ENCODE measurements around the gene IP6K3. TPM values are rescaled to one million over a fixed set of nuclear protein-coding genes. Genes with fewer than 3 reads are reported as not detected.

The IP6K3 gene
- total RNA-seq, 1 experiment from 2014 or later, result not detected

- no peak for DNase-seq (ENCODE audit: low read depth, low spot score)
- in situ Hi-C loops (cut with HindIII; ENCODE audit: low pct_unique_long_range_greater_than_20kb, low sequenced_read_pairs), result no loop called here
Observed at GRCh38 chr6:33779895-33780294, 33.2 kb upstream of the IP6K3 start.

GRCh38 chr6:33779290-33779689 lies 32.6 kb upstream of the IP6K3 start:
- no peak for DNase-seq (ENCODE audit: low read depth, low spot score)
- in situ Hi-C loops (cut with HindIII; ENCODE audit: low pct_unique_long_range_greater_than_20kb, low sequenced_read_pairs), result no loop called here

- in situ Hi-C loops (cut with HindIII; ENCODE audit: low pct_unique_long_range_greater_than_20kb, low sequenced_read_pairs), result no loop called here
- no peak for DNase-seq (ENCODE audit: low read depth, low spot score)
Observed at GRCh38 chr6:33778444-33779121, 31.9 kb upstream of the IP6K3 start.

GRCh38 chr6:33777398-33778388 lies 31.0 kb upstream of the IP6K3 start:
- DNase-seq (ENCODE audit: low read depth, low spot score), result no peak
- in situ Hi-C loops (cut with HindIII; ENCODE audit: low pct_unique_long_range_greater_than_20kb, low sequenced_read_pairs), result no loop called here

GRCh38 chr6:33776764-33777163 lies 30.1 kb upstream of the IP6K3 start:
- DNase-seq (ENCODE audit: low read depth, low spot score), result no peak
- in situ Hi-C loops (cut with HindIII; ENCODE audit: low pct_unique_long_range_greater_than_20kb, low sequenced_read_pairs), result no loop called here

- in situ Hi-C loops (cut with HindIII; ENCODE audit: low pct_unique_long_range_greater_than_20kb, low sequenced_read_pairs), result no loop called here
- DNase-seq (ENCODE audit: low read depth, low spot score), result no peak
Observed at GRCh38 chr6:33776186-33776585, 29.5 kb upstream of the IP6K3 start.

GRCh38 chr6:33774774-33775173 lies 28.1 kb upstream of the IP6K3 start:
- no peak for DNase-seq (ENCODE audit: low read depth, low spot score)
- in situ Hi-C loops (cut with HindIII; ENCODE audit: low pct_unique_long_range_greater_than_20kb, low sequenced_read_pairs), result no loop called here

- no peak for DNase-seq (ENCODE audit: low read depth, low spot score)
- in situ Hi-C loops (cut with HindIII; ENCODE audit: low pct_unique_long_range_greater_than_20kb, low sequenced_read_pairs), result no loop called here
Observed at GRCh38 chr6:33772902-33773472, 26.3 kb upstream of the IP6K3 start.

GRCh38 chr6:33772082-33772830 lies 25.6 kb upstream of the IP6K3 start:
- no peak for DNase-seq (ENCODE audit: low read depth, low spot score)
- in situ Hi-C loops (cut with HindIII; ENCODE audit: low pct_unique_long_range_greater_than_20kb, low sequenced_read_pairs), result no loop called here

GRCh38 chr6:33771146-33772081 lies 24.7 kb upstream of the IP6K3 start:
- in situ Hi-C loops (cut with HindIII; ENCODE audit: low pct_unique_long_range_greater_than_20kb, low sequenced_read_pairs), result no loop called here
- DNase-seq (ENCODE audit: low read depth, low spot score), result peak; percentile 60

- in situ Hi-C loops (cut with HindIII; ENCODE audit: low pct_unique_long_range_greater_than_20kb, low sequenced_read_pairs), result no loop called here
- DNase-seq (ENCODE audit: low read depth, low spot score), result no peak
Observed at GRCh38 chr6:33770833-33771145, 24.1 kb upstream of the IP6K3 start.

- no peak for DNase-seq (ENCODE audit: low read depth, low spot score)
- in situ Hi-C loops (cut with HindIII; ENCODE audit: low pct_unique_long_range_greater_than_20kb, low sequenced_read_pairs), result no loop called here
Observed at GRCh38 chr6:33770124-33770832, 23.6 kb upstream of the IP6K3 start.

- in situ Hi-C loops (cut with HindIII; ENCODE audit: low pct_unique_long_range_greater_than_20kb, low sequenced_read_pairs), result no loop called here
- DNase-seq (ENCODE audit: low read depth, low spot score), result no peak
Observed at GRCh38 chr6:33769248-33769821, 22.6 kb upstream of the IP6K3 start.

- peak; percentile 79 for DNase-seq (ENCODE audit: low read depth, low spot score)
- in situ Hi-C loops (cut with HindIII; ENCODE audit: low pct_unique_long_range_greater_than_20kb, low sequenced_read_pairs), result no loop called here
Observed at GRCh38 chr6:33768644-33769120, 22.0 kb upstream of the IP6K3 start.

GRCh38 chr6:33766921-33767907 lies 20.5 kb upstream of the IP6K3 start:
- in situ Hi-C loops (cut with HindIII; ENCODE audit: low pct_unique_long_range_greater_than_20kb, low sequenced_read_pairs), result no loop called here

More at GRCh38 chr6:33766921-33767907, 20.5 kb upstream of the IP6K3 start:
- no peak for DNase-seq (ENCODE audit: low read depth, low spot score)
